Motor neuron (in vitro differentiated cells): ENCODE results near the gene LDB2. TPM values are rescaled to one million over a fixed set of nuclear protein-coding genes. Genes with fewer than 3 reads are reported as not detected.

Experiments used
- ATAC-seq, 8 experiments: fragments of 200-7000 bp; cut with Tn5 transposase; replicated peaks in 6 of 8; 2 replicates each; pipeline ENCODE4 v1.8.0; 2021; ENCODE audit warnings: mild to moderate bottlenecking in 8 of 8, moderate library complexity in 8 of 8
- H3K27ac ChIP-seq, 2 donors: fragments of 250-450 bp; sonication (Bioruptor Pico); 2 replicates each; pipeline ENCODE4 v1.9.0; 2021; ENCODE audit warnings: antibody characterized with exemption in 2 of 2, mild to moderate bottlenecking in 2 of 2, moderate library complexity in 1 of 2
- H3K4me1 ChIP-seq, 2 donors: fragments of 250-450 bp; sonication (Bioruptor Pico); replicated peaks in 1 of 2; 2 replicates each; pipeline ENCODE4 v1.6.1; 2021; ENCODE audit warnings: antibody characterized with exemption in 2 of 2, mild to moderate bottlenecking in 2 of 2, moderate library complexity in 1 of 2
- H3K4me3 ChIP-seq, 5 donors: fragments of 250-450 bp; sonication (Bioruptor Pico); 2 replicates each; pipeline ENCODE4 v1.9.0; 2021; ENCODE audit warnings: antibody characterized with exemption in 5 of 5, mild to moderate bottlenecking in 5 of 5, moderate library complexity in 4 of 5
- WGBS, 10 experiments: fragments of 450-650 bp; shearing (Covaris generic); methylation state at CpG; one replicate each; pipeline ENCODE4 v1.0.0; 2022; 5-methylcytosine and 5-hydroxymethylcytosine counted together
- in situ Hi-C, 9 experiments: fragments of 400-800 bp; cut with MboI; loops; one replicate each; pipeline ENCODE4 v1.15.0; 2021; ENCODE audit warnings: low sequenced_read_pairs in 9 of 9, low pct_unique_long_range_greater_than_20kb in 2 of 9; ENCODE audit not compliant: unreplicated experiment in 9 of 9
- total RNA-seq, 8 experiments: library from RNA; unstranded; fragments of 300-600 nt; gene quantifications; 2 replicates each; pipeline versions ENCODE4 v1.2.3 to v1.2.4, GENCODE V29; 2022

The LDB2 gene
- total RNA-seq, 8 experiments from 2014 or later, result 5.8 to 107 (median 20.9) TPM

DNA sequence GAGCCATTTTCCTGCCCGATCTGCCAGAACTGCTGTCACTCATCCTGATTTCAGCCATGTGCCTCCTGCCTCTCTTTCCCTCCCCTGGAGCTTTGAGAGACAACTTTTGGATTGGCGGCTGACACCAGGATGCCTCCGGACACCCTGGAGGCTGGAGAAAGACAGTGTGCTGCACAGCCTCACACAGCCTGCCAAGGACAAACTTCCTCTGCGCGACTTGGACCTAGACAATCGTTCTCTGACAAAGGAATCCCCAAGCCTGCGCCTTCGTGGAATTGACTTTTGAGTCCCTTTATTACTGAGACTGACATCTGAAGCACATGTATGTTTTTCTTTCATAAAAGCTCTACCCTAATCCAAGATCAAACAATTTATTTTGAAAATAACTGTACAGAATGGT is 10.8 kb upstream of the LDB2 start:
- in situ Hi-C loops, result loop anchor here in 3 of 9 experiments (25.0 kb wide), 3 partner anchors 403 to 447 kb away; no protein-coding TSS in a partner anchor
- peaks cover 3 to 10% of the 10 kb centered on the region in 2 donors for H3K4me1 ChIP-seq
- WGBS, 10 experiments, result 0 to 60% (median 40%) methylated on average over 1 to 5 of the region's 8 CpGs; no CpG with 5 or more reads in 4 of the 10 experiments
- H3K27ac ChIP-seq, result no peak overlapping the region
- ATAC-seq, result peak in 5 of 8 experiments; percentile 13 to 41 (median 39)
- no peak overlapping the region for H3K4me3 ChIP-seq

DNA sequence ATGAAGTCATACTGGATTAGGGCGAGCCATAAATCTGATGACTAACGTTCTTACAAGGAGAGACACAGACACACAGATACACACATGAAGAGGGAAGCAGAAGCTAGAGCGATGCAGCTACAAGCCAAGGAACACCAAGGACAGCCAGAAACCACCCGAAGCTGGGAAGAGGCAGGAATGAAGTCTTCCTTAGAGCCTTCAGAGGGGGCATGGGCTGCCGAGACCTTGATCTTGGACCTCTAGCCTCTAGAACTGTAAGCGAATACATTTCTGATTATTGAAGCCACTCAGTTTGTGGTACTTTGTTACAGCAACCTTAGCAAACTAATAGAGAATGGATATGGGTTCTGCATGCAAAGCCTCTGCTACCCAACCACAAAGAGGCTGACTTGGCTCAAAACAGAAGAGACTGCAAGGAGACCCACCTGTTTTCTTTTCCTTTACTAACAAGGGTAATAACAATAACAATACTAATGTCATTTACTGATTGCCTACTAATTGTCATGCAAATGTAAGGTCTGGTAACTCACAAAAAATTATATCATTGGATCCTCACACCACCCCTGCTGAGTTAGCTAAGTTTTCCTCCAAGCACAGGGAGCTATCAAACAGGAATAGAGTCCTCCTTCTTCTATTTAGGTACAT is 10.1 kb upstream of the LDB2 start:
- in situ Hi-C loops, result loop anchor here in 3 of 9 experiments (25.0 kb wide), 3 partner anchors 404 to 446 kb away; no protein-coding TSS in a partner anchor
- WGBS, 10 experiments, result 70 to 88% (median 83%) methylated on average over 1 to 5 of the region's 6 CpGs; no CpG with 5 or more reads in 6 of the 10 experiments
- H3K27ac ChIP-seq, result no peak overlapping the region
- no peak overlapping the region for H3K4me3 ChIP-seq
- peak in 3 of 8 experiments; percentile 12 to 32 (median 30) for ATAC-seq
- peaks cover 3 to 10% of the 10 kb centered on the region in 2 donors for H3K4me1 ChIP-seq

- Histone ChIP-seq H3K27ac (no peak overlapping the region), H3K4me1 (peaks cover 2 to 17% of the 10 kb centered on the region in 2 donors), H3K4me3 (no peak overlapping the region)
- in situ Hi-C loops, result loop anchor here in 3 of 9 experiments (25.0 kb wide), 3 partner anchors 412 to 438 kb away; no protein-coding TSS in a partner anchor
- WGBS, 10 experiments, result 38 to 83% (median 68%) methylated on average over 1 to 2 of the region's 2 CpGs; no CpG with 5 or more reads in 4 of the 10 experiments
- no peak for ATAC-seq
These were observed 1.9 kb upstream of the LDB2 start for GRCh38 chr4:16900325-16900724.

GRCh38 chr4:16896881-16897750 is 1.3 kb downstream of the LDB2 start:
- Histone ChIP-seq H3K4me1 (peaks cover 11 to 41% of the 10 kb centered on the region in 2 donors), H3K27ac (no peak overlapping the region), H3K4me3 (peak overlapping the region; percentile 24 to 39 (median 36))
- peak in 4 of 8 experiments; percentile 1 to 51 (median 10) for ATAC-seq
- in situ Hi-C loops, result no loop called here
- 0 to 15% (median 5%) methylated on average over 2 to 7 of the region's 7 CpGs; no CpG with 5 or more reads in 1 of the 10 experiments for WGBS, 10 experiments

DNA sequence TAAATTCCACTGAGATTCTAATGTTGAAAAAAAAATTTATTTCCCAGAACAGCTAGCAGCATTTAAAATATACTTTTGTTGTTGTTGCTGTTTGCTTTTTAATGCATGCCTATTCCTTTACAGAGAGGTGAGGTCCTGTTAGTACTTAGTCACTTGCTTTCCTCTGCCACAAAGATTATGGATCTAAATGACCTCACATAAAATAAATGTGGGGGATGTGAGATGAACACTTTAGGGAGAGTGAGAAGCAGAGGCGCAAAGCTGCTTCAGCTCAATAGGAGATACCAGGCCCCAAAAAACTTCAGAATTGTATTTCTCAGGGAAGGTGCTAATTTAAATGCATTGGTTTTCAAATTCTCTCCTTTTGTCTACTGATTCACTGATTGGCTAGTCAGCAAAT is 4.0 kb downstream of the LDB2 start:
- Histone ChIP-seq H3K4me3 (no peak overlapping the region), H3K27ac (no peak overlapping the region), H3K4me1 (peaks cover 11 to 45% of the 10 kb centered on the region in 2 donors)
- no peak for ATAC-seq
- 33 to 100% (median 100%) methylated on average over 1 of the region's 1 CpG; no CpG with 5 or more reads in 1 of the 10 experiments for WGBS, 10 experiments
- in situ Hi-C loops, result no loop called here

DNA sequence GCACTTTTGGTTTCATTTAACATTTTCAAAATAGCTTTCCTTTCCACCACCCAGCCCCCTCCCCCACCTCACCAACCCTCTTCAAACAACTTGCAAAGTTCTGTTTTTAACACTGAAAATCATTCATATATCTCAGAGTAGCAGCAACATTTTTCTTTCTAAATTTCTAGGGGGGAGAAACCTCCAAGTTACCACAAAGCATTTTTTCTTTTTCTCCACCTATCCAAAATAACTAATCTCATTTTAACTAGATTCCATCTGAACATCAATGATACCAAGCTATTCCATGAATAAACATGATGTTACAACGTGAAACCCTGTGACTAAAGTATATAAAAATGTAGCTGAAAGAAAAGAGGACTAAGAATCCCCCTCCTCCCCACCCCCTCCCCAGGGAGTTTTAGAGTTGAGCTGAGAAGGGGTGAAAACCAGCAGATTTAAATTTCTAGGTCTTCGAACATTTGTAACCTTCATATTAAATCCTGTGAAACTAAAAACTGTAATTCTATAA is 5.2 kb downstream of the LDB2 start:
- H3K4me1 ChIP-seq, result peaks cover 11 to 39% of the 10 kb centered on the region in 2 donors
- no peak for ATAC-seq
- 0 to 42% (median 8%) methylated on average over 1 to 2 of the region's 2 CpGs; no CpG with 5 or more reads in 3 of the 10 experiments for WGBS, 10 experiments
- in situ Hi-C loops, result no loop called here
- no peak overlapping the region for H3K27ac ChIP-seq
- peak overlapping the region in 3 of 5 donors; percentile 2 to 6 (median 3) for H3K4me3 ChIP-seq

- ATAC-seq, result no peak
- in situ Hi-C loops, result no loop called here
- Histone ChIP-seq H3K4me3 (no peak overlapping the region), H3K27ac (no peak overlapping the region), H3K4me1 (peaks cover 11 to 31% of the 10 kb centered on the region in 2 donors)
- 80 to 100% (median 100%) methylated on average over 1 to 2 of the region's 2 CpGs; no CpG with 5 or more reads in 6 of the 10 experiments for WGBS, 10 experiments
These were observed 7.8 kb downstream of the LDB2 start for GRCh38 chr4:16890651-16891050.

- WGBS, 10 experiments, result 82 to 100% (median 94%) methylated on average over 1 to 3 of the region's 3 CpGs; no CpG with 5 or more reads in 2 of the 10 experiments
- no peak for ATAC-seq
- Histone ChIP-seq H3K4me3 (no peak overlapping the region), H3K27ac (no peak overlapping the region), H3K4me1 (peaks cover 6 to 27% of the 10 kb centered on the region in 2 donors)
- in situ Hi-C loops, result no loop called here
These were observed 8.5 kb downstream of the LDB2 start for GRCh38 chr4:16889945-16890344.

DNA sequence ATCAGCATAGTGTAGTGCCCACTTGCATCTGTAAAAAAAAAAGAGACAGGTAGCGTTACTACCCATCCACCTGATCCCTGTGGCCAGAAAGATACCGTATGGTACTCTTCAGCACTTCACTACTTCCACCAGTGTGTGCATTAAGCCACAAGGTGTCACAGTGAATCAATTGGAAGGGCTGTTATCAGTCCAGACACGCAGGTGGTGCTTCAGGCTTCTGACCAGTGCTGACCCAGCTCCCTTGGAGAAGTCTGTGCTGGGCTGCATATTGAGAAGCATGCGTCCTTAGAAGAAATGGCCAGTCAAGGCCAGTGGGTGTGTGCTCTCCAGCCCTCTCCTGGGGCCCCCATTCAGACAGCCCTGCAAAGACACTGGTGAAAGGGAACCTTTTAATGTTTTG is 10.6 kb downstream of the LDB2 start:
- ATAC-seq, result peak in 2 of 8 experiments; percentile 15 to 16
- no peak overlapping the region for H3K27ac ChIP-seq
- in situ Hi-C loops, result no loop called here

GRCh38 chr4:16884673-16885460 is 13.6 kb downstream of the LDB2 start:
- ATAC-seq, result no peak
- Histone ChIP-seq H3K4me3 (no peak overlapping the region), H3K4me1 (peaks cover 8% of the 10 kb centered on the region in 2 donors), H3K27ac (no peak overlapping the region)
- in situ Hi-C loops, result no loop called here
- 88 to 100% (median 97%) methylated on average over 3 to 8 of the region's 8 CpGs for WGBS, 10 experiments

More for the DNA sequence above, 10.6 kb downstream of the LDB2 start:
- peaks cover 14 to 19% of the 10 kb centered on the region in 2 donors for H3K4me1 ChIP-seq
- WGBS, 10 experiments, result 71 to 100% (median 91%) methylated on average over 1 to 4 of the region's 4 CpGs; no CpG with 5 or more reads in 4 of the 10 experiments
- H3K4me3 ChIP-seq, result no peak overlapping the region

- in situ Hi-C loops, result no loop called here
- no peak overlapping the region for H3K4me3 ChIP-seq
- H3K4me1 ChIP-seq, result peaks cover 8% of the 10 kb centered on the region in 2 donors
- peak overlapping the region; percentile 60 to 66 for H3K27ac ChIP-seq
- peak in 5 of 8 experiments; percentile 80 to 94 (median 92) for ATAC-seq
- 56 to 100% (median 80%) methylated on average over 1 to 4 of the region's 4 CpGs; no CpG with 5 or more reads in 2 of the 10 experiments for WGBS, 10 experiments
These were observed 14.6 kb downstream of the LDB2 start for GRCh38 chr4:16883806-16884205.
